GM20431 (cell line): ENCODE data around the gene STUM.
"Not testable (repeated sequence)": the region's sequence is repeated elsewhere in the genome, so short reads cannot be mapped to it uniquely, and the experiment has no call there.

Experiments
- in situ Hi-C: fragments of 300-500 bp; cut with MseI, MboI; formaldehyde crosslinking; loops from one replicate; pipeline ENCODE4 v1.15.0; 2020; ENCODE audit warnings: low sequenced_read_pairs; ENCODE audit not compliant: unreplicated experiment

STUM gene

DNA sequence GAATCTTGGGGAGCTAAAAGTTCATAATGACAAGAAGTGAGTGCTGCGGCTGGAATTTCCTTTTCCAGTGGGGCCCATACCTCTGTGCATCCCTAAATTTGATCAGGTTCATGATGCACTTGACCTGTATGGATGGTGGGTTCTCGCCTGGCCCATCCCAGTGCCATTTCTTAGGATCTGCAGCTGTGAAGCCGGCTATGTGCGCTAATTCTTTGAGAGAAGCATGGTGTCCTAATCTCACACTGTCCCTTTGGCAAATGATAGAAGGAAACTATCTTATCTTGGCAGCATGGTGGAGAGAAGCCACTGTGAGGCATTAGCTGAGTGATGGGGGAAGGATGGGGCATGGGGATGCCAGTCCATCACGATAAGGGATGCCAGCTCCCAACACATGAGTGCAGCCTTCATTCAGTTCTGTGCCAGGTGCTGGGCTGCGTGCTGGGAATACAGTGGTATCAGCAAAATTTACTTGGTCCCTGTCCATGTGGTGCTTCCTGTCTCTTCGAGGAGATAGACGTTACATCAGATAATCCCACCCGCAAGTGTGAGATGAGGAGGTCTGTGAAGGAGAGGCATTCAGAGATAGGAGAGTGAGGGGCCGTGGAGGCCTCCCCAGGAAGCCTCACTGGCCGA is 30.5 kb downstream of the STUM start:
- in situ Hi-C loops: no loop called here

DNA sequence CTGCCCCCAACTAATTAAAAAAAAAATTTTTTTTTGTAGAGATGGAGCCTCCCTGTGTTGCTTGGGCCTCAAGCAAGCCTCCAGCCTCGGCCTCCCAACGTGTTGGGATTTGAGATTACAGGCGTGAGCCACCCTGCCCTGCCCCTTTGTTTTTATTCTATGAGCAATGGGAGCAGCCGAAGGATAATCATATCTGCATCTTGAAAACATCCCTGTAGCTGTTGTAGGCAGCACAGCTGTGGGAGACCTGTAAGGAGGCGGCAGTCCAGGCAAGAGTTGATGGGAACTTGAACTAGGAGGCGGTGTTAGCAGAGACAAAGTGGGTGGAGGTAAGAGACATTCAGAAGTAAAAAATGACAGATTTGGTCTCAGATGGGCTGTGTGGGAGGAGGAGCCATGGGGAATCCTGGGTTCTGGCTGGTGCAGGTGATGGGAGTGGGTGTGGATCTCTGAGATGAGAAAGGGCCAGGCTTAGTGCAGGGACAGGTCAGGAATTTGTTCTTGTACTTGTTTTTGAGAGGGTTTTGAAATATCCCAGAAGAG is 31.3 kb downstream of the STUM start:
- in situ Hi-C loops: no loop called here

DNA sequence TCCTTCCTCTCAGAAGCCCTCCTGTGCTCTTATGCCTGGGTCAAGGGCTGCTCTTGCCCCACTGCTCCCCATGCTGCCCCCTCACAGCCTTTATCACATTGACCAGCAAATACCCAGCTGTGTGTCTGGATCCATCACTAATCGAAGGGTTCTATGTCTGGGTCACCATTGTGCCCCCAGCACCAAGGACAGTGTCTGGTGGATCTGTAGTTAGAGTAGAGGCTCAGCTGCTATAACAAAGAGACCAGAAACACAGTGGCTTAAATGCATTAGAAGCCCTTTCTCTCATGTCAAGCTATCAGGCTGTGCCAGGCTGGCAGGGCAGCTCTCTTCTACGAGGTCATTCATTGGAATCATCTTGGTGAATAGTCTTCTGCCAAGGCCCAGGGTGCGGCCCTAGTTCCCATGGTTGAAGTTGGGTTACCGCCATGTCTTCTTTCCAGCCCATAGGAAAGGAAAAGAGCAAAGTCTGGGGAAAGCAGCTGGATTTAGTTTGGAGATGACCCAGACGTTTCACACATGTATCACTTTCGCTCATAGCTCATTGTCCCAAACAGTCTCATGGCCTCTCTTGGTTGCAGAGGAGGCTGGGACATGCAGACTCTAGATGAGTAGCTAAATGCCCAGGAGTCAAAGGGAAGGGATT is 32.2 kb downstream of the STUM start:
- in situ Hi-C loops: no loop called here

DNA sequence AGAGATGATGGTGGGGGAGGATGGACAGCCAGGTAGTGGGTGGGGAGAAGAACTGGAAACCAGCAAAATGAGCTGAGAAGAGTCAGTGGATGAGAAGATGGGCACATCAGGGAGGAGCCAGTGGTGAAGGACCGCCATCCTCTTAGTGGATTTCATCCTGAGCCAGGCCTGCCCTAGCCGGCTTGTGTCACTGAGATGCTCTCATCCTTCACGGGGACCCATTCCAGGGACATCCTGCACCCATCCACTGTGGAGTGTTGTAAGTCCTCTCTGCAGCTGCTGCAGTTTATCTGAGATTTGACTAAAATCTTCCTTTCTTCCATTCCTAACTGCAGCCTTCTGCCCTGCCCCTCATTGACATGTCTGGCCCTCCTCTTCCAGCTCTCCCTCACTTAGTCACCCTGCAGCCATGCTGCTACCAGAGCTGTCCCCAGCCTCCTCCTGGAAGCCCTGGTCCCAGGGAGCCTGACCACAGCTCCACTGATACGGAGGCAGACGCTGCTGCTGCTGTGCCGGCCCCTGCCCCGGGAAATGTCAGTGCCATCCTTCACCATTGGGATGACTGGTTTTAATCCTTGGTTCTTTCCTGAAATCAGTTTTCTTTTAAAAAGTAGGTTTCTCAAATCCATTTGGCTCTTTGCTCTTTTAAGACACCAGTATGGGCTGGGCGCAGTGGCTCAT is 33.2 kb downstream of the STUM start:
- in situ Hi-C loops: no loop called here

DNA sequence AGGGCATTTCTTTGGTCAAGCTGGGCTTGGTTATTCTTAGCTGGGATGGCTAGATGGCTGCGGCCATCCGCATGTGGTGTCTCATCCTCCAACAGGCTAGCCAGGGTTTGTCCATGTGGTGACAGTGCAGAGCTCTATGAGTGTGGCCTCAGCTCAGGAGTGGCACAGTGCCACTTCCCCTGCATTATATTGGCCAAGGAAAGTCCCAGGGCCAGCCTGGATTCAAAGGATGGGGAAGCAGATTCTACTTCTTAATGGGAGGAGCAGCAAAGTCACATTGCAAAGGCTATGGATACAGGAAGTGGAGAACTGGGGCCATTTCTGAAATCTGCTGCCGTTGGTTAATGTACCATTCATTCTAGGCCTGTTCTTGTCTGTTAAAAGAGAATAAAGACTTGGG is 34.4 kb downstream of the STUM start:
- in situ Hi-C loops: no loop called here

DNA sequence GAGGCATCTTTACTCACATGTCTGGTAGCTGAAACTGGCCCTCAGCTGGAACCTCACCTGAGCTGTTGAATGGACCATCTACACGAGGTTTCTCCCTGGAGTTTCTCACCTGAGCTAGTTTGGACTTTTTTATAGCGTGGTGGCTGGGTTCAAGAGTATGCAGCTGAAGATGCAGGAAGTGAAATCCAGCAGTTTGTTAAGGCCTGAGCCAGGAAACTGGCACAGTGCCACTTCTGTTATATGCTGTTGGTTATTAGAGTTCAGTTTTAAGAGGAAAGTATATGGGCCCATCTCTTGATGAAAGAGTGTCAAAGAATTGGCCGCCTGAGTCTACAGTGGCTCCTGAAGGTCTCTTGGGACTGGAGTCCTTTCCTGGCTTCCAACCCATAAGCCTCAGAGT is 35.6 kb downstream of the STUM start:
- in situ Hi-C loops: no loop called here

DNA sequence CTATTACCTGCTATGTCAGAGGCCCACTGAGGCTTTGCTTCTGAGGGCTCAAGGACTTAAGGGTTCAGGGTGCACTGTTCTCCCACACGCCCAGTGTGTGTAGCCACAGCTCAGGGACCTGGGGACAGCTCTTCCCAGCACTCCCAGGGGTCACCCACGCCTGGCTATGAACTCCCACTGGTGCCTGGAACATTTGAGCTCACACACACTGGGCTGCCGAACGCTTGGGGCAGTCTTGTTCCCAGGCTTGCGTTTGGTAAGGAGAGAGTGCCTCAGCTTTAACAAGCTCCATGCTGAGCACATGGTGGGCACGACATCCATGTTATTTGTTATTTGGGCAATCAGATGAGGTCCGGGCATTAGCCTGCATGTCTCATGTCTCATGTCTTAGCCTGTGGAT is 37.6 kb downstream of the STUM start:
- in situ Hi-C loops: no loop called here

DNA sequence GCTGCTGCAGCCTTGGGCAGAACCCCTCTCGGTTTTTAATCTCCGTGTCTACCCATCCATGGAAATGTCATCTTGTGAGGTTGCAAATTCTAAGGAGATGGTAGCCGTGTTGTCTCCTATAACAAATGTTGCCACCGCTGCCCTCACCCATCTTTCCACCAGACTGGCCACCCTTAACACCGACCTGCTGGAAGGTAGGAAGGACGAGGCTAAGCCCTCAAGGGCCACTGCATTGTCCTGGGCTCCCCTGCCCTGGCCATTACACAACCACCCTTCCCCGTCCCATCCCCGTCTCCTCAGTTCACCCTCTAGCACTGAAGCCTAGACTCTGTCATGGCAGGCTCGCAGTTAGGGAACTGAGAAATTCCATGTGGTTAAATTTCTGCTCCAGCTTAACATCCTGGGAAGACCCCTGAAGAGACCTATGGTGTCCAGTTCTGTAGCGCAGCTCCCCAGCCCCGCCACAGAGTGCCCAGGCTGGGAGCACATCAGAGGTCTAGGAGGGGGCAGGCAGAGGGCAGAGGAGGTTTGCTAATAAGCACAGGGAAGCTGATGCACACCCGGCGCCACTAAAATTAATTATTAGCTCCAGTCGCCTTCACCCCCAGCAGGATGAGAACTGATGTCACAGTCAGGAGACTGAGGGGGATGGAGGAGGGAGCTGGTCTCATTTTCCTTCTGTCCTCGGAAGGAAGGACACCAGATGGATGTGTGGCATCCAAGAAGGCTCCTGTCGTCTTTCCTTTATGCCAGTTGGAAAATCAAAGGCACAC is 38.3 kb downstream of the STUM start:
- in situ Hi-C loops: no loop called here

DNA sequence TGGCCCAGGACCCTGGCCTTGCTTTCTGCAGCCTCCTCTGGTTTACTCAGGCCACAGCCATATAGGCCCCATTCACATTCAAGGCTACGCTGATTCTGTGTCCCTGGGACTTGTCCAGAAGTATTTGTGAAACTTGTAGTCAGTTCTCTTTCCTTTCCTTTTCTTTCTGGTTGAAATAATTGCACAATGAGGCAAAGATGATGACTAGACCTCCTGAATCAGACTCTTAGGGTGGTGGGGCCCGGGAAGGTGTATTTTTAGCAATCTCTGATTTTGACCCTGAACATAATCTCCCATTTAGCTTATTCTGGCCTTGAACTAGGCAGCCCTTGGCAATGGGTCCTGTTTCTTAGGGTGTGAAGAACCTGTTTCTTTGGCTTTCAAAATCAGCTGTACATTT is 39.9 kb downstream of the STUM start:
- in situ Hi-C loops: no loop called here

DNA sequence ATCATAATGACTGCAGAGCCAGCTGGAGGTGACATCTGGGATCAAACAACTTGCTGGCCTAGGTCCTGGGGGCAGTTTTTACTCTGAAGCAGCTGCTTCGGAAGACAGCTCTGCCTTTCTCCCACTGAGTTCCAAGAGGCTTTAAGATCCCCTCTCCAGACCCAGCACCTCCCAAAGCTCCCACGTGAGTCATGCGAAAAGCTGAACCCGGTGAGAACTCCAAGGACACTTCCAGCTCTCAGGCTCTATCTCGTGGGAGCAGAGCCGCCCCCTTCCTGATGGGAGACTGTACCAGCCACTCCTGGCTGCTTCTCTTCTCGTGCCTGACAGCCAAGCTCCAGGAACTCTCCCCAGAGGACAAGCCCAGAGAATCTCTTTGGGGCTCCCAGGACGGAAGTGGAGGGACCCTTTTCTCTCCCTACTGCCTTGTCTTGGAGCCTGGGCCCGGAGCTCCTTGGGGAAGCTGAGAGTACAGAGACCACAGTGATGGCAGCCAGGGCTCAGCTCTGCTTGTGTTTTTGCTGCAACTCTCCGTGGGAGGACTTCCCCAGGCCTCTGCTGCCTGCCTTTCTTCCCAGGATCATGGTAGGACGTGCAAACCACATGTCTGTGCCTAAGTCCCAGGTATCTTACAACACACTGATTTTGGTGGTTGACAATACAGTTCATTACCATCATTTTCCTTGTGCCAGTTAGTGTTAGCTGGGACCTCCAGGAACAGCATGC is 40.6 kb downstream of the STUM start:
- in situ Hi-C loops: no loop called here

DNA sequence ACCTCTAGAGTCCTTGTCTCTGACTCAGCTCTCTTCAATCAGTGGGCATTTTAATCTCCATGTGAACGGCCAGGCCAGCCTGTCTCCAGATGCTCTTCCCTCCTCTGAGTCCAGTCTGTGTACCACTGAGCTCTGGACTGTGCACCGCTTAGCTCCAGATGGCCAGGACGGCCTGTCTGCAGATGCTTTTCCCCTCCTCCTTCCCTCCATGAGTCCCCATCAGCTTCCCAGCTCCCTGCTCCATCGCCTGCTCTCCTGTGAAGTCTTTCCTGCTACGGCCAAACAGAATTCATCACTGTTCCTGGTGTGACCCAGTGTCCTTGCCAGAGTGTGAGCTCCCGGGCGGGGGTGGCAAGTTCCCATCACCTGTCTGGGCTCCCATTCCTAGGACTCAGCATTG is 42.0 kb downstream of the STUM start:
- in situ Hi-C loops: no loop called here

DNA sequence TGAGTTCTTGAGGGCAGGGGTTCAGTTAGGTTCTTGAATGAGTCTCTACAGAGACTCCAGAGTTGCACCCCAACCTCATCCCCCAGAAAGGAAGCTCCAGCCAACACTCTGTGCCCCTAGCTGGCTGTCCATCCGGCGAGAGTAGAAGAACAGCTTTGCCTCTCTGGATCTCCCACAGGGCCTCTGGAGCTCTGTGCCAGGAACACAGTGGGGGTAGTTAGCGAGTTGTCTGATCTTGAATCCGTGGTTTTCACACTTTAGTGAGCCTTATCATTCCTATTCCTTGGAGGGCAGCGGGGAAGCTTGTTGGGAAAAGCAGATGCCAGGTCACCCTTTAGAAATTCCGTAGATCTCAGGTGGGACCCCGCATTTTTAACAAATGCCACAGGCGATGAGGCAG is 45.0 kb downstream of the STUM start:
- in situ Hi-C loops: no loop called here

DNA sequence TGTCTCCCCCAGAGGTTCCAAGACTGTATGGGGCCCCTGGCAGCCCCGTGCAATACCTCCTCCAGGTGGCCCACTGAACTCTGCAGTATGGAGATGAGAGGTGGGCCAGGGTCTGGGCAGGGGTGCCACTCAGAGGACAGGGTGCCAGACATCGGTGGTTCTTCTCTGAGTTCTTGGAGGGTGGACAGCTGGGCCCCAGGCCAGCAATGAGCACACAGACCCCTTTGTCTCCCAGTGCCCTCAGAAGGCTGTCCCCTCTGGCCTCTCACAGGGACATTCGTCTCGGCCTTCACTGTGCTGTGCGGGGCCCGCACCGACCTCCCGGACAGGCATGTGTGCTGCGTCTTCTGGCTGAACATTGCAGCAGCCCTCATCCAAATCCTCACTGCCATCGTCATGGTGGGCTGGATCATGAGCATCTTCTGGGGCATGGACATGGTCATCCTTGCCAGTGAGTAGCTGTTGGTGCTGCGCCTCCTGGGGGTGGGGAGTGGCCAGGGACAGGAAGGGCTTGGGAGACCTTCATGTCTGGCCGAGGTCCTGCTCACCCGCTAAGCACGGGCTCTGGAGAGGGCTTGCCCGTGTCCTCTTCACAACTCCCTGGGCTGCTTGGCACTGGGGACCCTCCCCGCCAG is 48.1 kb downstream of the STUM start:
- in situ Hi-C loops: no loop called here

DNA sequence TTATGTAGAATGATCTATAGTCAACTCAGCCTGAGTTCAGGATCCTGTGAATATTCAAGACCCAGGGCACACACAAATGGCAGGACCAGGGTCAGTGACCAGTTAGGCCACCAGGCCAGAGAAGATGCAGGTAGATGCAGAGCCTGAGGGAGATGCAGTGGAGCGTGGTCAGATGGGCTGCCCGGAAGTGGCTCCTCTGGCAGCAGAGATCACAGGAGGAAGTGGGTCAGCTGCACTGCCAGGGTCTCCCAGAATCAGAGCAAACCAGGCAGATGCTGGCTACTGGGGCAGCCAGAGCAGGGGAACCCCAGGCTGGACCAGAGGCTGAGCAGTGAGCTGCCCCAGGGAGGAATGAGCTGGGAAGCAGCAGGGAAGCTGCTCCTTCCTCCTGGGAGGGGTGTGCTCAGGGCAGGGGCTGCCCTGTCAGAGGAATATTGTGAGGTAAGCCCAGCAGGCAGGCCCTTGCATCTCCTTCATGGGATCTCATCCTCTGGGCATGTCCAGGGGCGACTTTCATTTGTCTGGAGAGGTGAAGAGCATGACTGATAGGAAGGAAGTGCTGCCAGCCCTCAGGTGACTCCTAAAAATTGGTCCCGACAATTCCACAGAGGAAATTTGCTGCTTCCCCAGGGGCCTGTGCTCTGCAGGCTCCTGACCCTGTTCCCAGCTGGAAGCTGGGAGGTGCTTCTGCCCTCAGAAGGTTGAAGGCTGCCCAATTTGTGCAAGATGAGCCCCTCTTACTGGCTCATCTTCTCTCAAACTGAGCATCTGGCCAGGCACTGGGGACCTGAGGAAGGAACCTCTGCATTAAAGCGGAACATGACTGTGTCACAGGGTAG is 49.3 kb downstream of the STUM start:
- in situ Hi-C loops: no loop called here

DNA sequence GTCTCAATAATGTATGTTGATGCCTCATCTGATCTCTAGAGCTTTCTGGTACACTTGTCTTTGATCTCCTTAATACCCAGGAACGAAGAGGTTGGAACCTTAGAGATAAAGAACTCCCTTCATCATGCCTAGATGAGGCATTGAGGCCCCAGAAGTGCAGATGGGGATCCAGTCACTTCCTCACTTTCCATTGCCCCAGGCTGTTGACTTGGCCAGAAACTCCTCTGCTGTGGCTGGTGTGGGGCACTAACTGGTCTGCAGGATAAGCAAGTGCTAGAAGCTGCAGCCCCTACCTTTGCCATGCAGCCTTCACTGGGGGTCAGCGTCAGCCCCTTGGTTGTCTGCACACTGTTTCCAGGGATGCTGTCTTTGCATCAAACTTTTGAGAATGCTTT is 49.9 kb downstream of the STUM start:
- in situ Hi-C loops: no loop called here

DNA sequence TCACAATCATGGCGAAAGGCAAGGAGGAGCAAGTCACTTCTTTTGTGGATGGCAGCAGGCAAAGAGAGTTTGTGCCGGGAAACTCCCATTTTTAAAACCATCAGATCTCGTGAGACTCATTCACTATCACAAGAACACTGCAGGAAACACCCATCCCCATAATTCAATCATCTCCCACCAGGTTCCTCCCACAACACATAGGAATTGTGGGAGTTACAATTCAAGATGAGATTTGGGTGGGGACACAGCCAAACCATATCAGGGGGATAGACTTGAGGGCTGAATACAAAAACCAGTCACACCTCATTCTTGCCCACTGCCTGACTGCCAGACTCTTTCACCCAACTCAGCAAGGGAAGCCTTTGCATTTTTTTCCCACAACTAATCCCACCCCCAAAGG is 50.4 kb downstream of the STUM start:
- in situ Hi-C loops: not testable (repeated sequence)

DNA sequence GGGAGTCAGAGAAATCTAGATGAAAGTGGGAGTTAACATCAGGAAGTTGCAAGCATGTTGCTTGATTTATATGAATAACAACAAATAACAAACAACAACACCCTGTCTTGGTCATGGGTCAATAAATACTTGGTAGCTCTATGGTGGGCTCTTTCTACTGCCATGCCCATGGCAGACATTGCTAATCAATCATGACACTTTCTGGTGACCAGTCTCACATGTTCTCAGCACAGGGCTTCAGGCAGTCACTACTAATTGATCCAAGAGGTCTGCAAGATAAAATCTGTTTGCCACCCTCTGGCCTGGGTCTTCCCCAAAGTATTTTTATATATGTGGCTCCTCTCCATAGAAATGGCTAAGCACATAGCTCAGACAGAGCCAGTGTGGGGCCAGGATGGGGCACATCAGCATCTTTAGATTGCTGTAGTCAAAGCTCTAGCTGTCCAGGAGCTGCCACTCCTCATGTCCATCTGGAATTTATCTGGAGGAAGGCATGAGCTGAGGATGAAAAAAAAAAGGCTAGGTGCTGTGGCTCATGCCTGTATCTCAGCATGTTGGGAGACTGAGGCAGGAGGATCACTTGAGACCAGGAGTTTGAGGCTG is 51.2 kb downstream of the STUM start:
- in situ Hi-C loops: no loop called here

DNA sequence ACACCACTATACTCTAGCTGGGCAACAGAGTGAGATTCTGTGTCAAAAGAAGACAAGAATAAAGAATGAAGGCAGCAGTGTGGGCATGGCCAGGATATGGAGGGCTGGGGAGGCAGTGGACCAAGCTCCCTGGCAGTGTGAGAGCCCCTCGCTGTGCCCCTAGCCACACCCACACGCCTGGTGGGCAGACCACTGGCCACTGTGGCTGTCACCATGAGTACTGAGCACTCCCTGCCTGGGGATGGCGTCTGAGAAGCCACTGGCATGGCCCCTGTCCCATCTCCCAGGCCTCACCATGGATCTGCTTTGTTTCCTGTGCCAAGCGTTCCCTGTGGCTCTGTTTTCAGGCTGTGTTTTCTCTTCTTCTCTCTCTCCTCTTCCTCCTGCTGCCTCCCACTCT is 51.7 kb downstream of the STUM start:
- in situ Hi-C loops: no loop called here
